ENCODE data around the gene STEAP1.
"Not testable (repeated sequence)": the region's sequence is repeated elsewhere in the genome, so short reads cannot be mapped to it uniquely, and the experiment has no call there.

STEAP1 gene

GRCh38 chr7:90153943-90154771 lies at the start of gene STEAP1:
TSS of gene STEAP1 (plus strand) at chr7:90154469. CDS start at chr7:90159789, 5,320 bp downstream.
- peak; percentile 73 for DNase-seq (ENCODE audit: low read depth)
- peak within 1 kb of the TSS; percentile 61 for H3K4me3 ChIP-seq (ENCODE audit: low read depth, low read length)

GRCh38 chr7:90114972-90115371 lies 39.3 kb upstream of the STEAP1 start:
- not testable (repeated sequence) for DNase-seq (ENCODE audit: low read depth); H3K4me3 ChIP-seq (ENCODE audit: low read depth, low read length)

GRCh38 chr7:90118551-90119177 lies 35.6 kb upstream of the STEAP1 start:
- DNase-seq (ENCODE audit: low read depth): not testable (repeated sequence)
- peak overlapping the region; percentile 45 for H3K4me3 ChIP-seq (ENCODE audit: low read depth, low read length)

GRCh38 chr7:90119178-90119971 lies 34.9 kb upstream of the STEAP1 start:
- DNase-seq (ENCODE audit: low read depth): no peak
- peak overlapping the region; percentile 45 for H3K4me3 ChIP-seq (ENCODE audit: low read depth, low read length)

GRCh38 chr7:90120205-90120604 lies 34.1 kb upstream of the STEAP1 start:
- H3K4me3 ChIP-seq (ENCODE audit: low read depth, low read length); DNase-seq (ENCODE audit: low read depth): not testable (repeated sequence)

GRCh38 chr7:90131746-90132145 lies 22.5 kb upstream of the STEAP1 start:
- DNase-seq (ENCODE audit: low read depth); H3K4me3 ChIP-seq (ENCODE audit: low read depth, low read length): not testable (repeated sequence)

GRCh38 chr7:90147079-90147960 lies 6.9 kb upstream of the STEAP1 start:
- not testable (repeated sequence) for DNase-seq (ENCODE audit: low read depth); H3K4me3 ChIP-seq (ENCODE audit: low read depth, low read length)

GRCh38 chr7:90149428-90149827 lies 4.8 kb upstream of the STEAP1 start:
- DNase-seq (ENCODE audit: low read depth); H3K4me3 ChIP-seq (ENCODE audit: low read depth, low read length): not testable (repeated sequence)

GRCh38 chr7:90151884-90152283 lies 2.4 kb upstream of the STEAP1 start:
- DNase-seq (ENCODE audit: low read depth); H3K4me3 ChIP-seq (ENCODE audit: low read depth, low read length): not testable (repeated sequence)

- not testable (repeated sequence) for H3K4me3 ChIP-seq (ENCODE audit: low read depth, low read length)
- DNase-seq (ENCODE audit: low read depth): peak; percentile 56
Observed at GRCh38 chr7:90152642-90153253, 1.5 kb upstream of the STEAP1 start.

GRCh38 chr7:90155206-90155605 lies 937 bp downstream of the STEAP1 start:
- no peak for DNase-seq (ENCODE audit: low read depth)
- peak overlapping the region; percentile 61 for H3K4me3 ChIP-seq (ENCODE audit: low read depth, low read length)

GRCh38 chr7:90157331-90157730 lies 3.1 kb downstream of the STEAP1 start:
- DNase-seq (ENCODE audit: low read depth): not testable (repeated sequence)

GRCh38 chr7:90157761-90158350 lies 3.6 kb downstream of the STEAP1 start:
- not testable (repeated sequence) for H3K4me3 ChIP-seq (ENCODE audit: low read depth, low read length); DNase-seq (ENCODE audit: low read depth)

More at GRCh38 chr7:90157331-90157730, 3.1 kb downstream of the STEAP1 start:
- H3K4me3 ChIP-seq (ENCODE audit: low read depth, low read length): not testable (repeated sequence)

GRCh38 chr7:90163534-90163933 lies 9.3 kb downstream of the STEAP1 start:
- H3K4me3 ChIP-seq (ENCODE audit: low read depth, low read length): no peak overlapping the region
- DNase-seq (ENCODE audit: low read depth): no peak

GRCh38 chr7:90165724-90166123 lies 11.5 kb downstream of the STEAP1 start:
- no peak overlapping the region for H3K4me3 ChIP-seq (ENCODE audit: low read depth, low read length)
- DNase-seq (ENCODE audit: low read depth): no peak

GRCh38 chr7:90166153-90166552 lies 11.9 kb downstream of the STEAP1 start:
- no peak overlapping the region for H3K4me3 ChIP-seq (ENCODE audit: low read depth, low read length)
- no peak for DNase-seq (ENCODE audit: low read depth)

GRCh38 chr7:90167361-90167760 lies 13.1 kb downstream of the STEAP1 start:
- no peak for DNase-seq (ENCODE audit: low read depth)
- H3K4me3 ChIP-seq (ENCODE audit: low read depth, low read length): no peak overlapping the region

GRCh38 chr7:90169891-90170290 lies 15.6 kb downstream of the STEAP1 start:
- H3K4me3 ChIP-seq (ENCODE audit: low read depth, low read length): no peak overlapping the region
- DNase-seq (ENCODE audit: low read depth): no peak

All from skeletal muscle cell (primary cell).